Kidney (tissue), 14 donors: ENCODE measurements around the gene KRT6A. TPM values are rescaled to one million over a fixed set of nuclear protein-coding genes. Genes with fewer than 3 reads are reported as not detected.
"Not testable (repeated sequence)": the region's sequence is repeated elsewhere in the genome, so short reads cannot be mapped to it uniquely, and the experiment has no call there.

Experiments used
- DNase-seq, 5 donors: peaks; one replicate each; pipeline ENCODE4 v3.0.0-alpha.2; 2013 to 2020
- FAIRE-seq: peaks from 2 replicates; lab custom pipeline; 2012; peaks lifted over from hg19 to GRCh38; lab: Jason Lieb, UNC
- H3K27ac ChIP-seq, 2 donors: one replicate each; pipeline ENCODE4 v1.7.0; 2013; ENCODE audit warnings: low read depth in 2 of 2, low read length in 2 of 2, inconsistent platforms in 1 of 2
- H3K27me3 ChIP-seq: one replicate; pipeline ENCODE4 v1.7.1; 2013; ENCODE audit warnings: low read length, inconsistent platforms; ENCODE audit not compliant: control insufficient read depth, insufficient read depth
- H3K36me3 ChIP-seq, 3 donors: one replicate each; pipeline versions ENCODE4 v1.7.0 to v1.7.1; 2013; ENCODE audit warnings: low read length in 3 of 3, control low read depth in 1 of 3, inconsistent platforms in 1 of 3; ENCODE audit not compliant: insufficient read depth in 3 of 3, control insufficient read depth in 2 of 3
- H3K4me1 ChIP-seq, 3 donors: one replicate each; pipeline versions ENCODE4 v1.7.0 to v1.7.1; 2013; ENCODE audit warnings: low read length in 3 of 3, inconsistent platforms in 1 of 3, low read depth in 1 of 3; ENCODE audit not compliant: control insufficient read depth in 2 of 3, insufficient read depth in 2 of 3
- H3K4me3 ChIP-seq, 3 donors: one replicate each; pipeline versions ENCODE4 v1.7.0 to v1.8.1; 2013; ENCODE audit warnings: low read length in 3 of 3, control low read depth in 1 of 3, inconsistent platforms in 1 of 3
- H3K9ac ChIP-seq, 3 donors: one replicate each; pipeline versions ENCODE4 v1.7.0 to v1.7.1; 2013; ENCODE audit warnings: low read length in 3 of 3, control low read depth in 1 of 3, inconsistent platforms in 1 of 3
- H3K9me3 ChIP-seq, 3 donors: one replicate each; pipeline versions ENCODE4 v1.7.0 to v1.7.1; 2013; ENCODE audit warnings: low read length in 3 of 3, control low read depth in 1 of 3, inconsistent platforms in 1 of 3; ENCODE audit not compliant: control insufficient read depth in 2 of 3, insufficient read depth in 1 of 3
- intact Hi-C: fragments of 100-400 bp; cut with DNase I; formaldehyde crosslinking; loops from one replicate; pipeline ENCODE4 v1.11.1; 2022
- polyA plus RNA-seq: library from polyadenylated mRNA; stranded (reverse); fragments of 350-450 nt; fragmentation: Illumina TruSeq; extraction: RNeasy Lipid Tissue Mini Kit (QIAGEN cat#74804); gene quantifications from one replicate; pipeline ENCODE4 v1.2.3, GENCODE V29; 2014; ENCODE audit warnings: low read depth, low replicate concordance; ENCODE audit not compliant: insufficient read depth
- total RNA-seq: library from RNA; stranded (reverse); fragmentation: NEBNext Ultra II Directional; extraction: Animal tissue kit (Norgen Biotek cat#: 25700); gene quantifications from one replicate; pipeline ENCODE4 v1.2.1, GENCODE V29; 2021
- TF ChIP-seq, protein P1 (sequence below): IDR thresholded peaks from 3 replicates; pipeline ENCODE4 v1.5.1; 2012; ENCODE audit warnings: mild to moderate bottlenecking, moderate library complexity, borderline replicate concordance; ENCODE audit not compliant: insufficient read depth; ENCODE audit errors: extremely low read depth
- donor health status: control.
- donor health status: control.
- donor health status: control.
- donor health status: control.
- donor health status: control.
- donor health status: DM: yes; HTN: yes; CAD: no.
- donor health status: Normal renal cell carcinoma (clear cell type).

Gene KRT6A
- total and polyA plus RNA-seq, 2 donors from 2014 or later = not detected

DNA sequence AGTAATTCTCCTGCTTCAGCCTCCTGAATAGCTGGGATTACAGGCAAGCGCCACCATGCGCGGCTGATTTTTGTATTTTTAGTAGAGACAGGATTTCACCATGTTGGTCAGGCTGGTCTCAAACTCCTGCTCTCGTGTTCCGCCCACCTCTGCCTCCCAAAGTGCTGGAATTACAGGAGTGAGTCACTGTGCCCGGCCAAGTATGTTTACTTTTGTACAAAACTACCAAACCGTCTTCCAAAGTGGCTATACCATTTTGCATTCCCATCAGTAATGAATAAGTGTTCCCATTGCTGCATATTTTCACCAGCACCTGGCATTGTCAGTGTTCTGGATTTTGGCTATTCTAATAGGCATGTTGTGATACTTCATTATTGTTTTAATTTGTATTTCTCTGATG, 8.4 kb upstream of the KRT6A start:
- TF ChIP-seq, protein P1, sequence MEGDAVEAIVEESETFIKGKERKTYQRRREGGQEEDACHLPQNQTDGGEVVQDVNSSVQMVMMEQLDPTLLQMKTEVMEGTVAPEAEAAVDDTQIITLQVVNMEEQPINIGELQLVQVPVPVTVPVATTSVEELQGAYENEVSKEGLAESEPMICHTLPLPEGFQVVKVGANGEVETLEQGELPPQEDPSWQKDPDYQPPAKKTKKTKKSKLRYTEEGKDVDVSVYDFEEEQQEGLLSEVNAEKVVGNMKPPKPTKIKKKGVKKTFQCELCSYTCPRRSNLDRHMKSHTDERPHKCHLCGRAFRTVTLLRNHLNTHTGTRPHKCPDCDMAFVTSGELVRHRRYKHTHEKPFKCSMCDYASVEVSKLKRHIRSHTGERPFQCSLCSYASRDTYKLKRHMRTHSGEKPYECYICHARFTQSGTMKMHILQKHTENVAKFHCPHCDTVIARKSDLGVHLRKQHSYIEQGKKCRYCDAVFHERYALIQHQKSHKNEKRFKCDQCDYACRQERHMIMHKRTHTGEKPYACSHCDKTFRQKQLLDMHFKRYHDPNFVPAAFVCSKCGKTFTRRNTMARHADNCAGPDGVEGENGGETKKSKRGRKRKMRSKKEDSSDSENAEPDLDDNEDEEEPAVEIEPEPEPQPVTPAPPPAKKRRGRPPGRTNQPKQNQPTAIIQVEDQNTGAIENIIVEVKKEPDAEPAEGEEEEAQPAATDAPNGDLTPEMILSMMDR = no peak
- intact Hi-C loops = loop anchor here (10.0 kb wide), 1 partner anchor 117 kb away; the partner anchor contains the start of gene KRT84
- FAIRE-seq (no peak), DNase-seq (no peak)
- no peak overlapping the region for H3K27ac ChIP-seq
- peaks cover 0 to 5% (median 0%) of the 10 kb centered on the region in 3 donors for H3K9me3 ChIP-seq
- no peaks in the 10 kb centered on the region for H3K27me3 ChIP-seq
- H3K4me3 ChIP-seq = no peak overlapping the region
- no peaks in the 10 kb centered on the region for H3K4me1 ChIP-seq
- H3K9ac ChIP-seq = no peak overlapping the region
- H3K36me3 ChIP-seq = no peaks in the 10 kb centered on the region

DNA sequence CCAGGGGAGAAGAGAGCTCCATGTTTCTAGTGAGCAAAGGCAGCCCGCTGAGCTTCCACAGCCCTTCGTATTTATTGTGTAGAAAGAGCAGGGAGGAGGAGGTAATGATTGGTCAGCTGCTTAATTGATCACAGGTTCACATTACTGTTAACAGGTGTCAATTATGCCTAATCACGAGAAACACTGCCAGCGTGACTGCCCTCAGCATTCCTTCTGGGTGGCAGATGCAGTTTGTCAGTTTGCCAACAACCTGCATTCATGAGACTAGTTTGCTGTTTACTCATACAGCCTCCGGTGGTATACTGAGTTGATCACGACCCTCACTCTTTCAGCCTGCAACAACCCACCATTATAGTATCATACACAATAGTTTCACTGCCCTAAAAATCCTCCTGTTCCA, 7.5 kb upstream of the KRT6A start:
- H3K9me3 ChIP-seq, H3K4me1 ChIP-seq, H3K27me3 ChIP-seq, H3K27ac ChIP-seq, FAIRE-seq, H3K9ac ChIP-seq, H3K4me3 ChIP-seq, DNase-seq, H3K36me3 ChIP-seq: not testable (repeated sequence)
- intact Hi-C loops = loop anchor here (10.0 kb wide), 1 partner anchor 116 kb away; the partner anchor contains the start of gene KRT84

DNA sequence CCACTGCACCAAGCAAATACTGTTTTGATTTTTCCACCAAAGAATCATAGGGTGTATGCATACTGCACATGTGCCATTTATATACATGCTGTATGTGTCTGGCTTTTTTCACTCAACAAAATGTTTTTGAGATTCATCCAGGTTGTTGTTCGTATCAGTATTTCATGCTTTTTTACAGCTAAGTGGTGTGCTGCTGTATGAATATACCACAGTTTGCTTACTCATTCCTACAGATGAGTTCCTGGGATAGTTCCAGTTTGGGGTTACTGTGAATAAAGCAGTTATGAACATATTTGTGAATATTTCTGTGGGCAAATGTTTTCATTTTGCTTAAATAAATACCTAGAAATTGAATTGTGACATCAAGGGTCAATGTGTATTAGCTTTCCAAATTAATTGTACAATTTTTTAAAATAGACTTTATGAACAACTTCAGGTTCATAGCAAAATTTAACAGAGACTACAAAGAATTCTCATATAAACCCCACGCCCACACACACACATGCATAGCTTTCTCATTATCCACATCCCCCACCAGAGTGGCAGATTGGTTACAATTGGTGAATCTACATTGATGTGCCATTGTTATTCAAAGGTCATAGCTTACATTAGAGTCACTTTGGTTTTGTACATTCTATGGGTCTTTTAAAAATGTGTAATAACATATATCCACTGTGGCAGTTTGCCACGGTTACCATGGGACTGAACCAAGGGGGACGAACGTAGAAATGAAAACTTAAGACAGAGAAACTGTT, 6.9 kb upstream of the KRT6A start:
- TF ChIP-seq, protein P1 = no peak
- no peak overlapping the region for H3K4me3 ChIP-seq
- no peaks in the 10 kb centered on the region for H3K36me3 ChIP-seq
- no peak for DNase-seq
- no peak overlapping the region for H3K27ac ChIP-seq
- H3K4me1 ChIP-seq = no peaks in the 10 kb centered on the region
- no peak overlapping the region for H3K9ac ChIP-seq
- peaks cover 0 to 5% (median 0%) of the 10 kb centered on the region in 3 donors for H3K9me3 ChIP-seq
- no peaks in the 10 kb centered on the region for H3K27me3 ChIP-seq
- intact Hi-C loops = loop anchor here (10.0 kb wide), 1 partner anchor 115 kb away; the partner anchor contains the start of gene KRT84
- no peak for FAIRE-seq

DNA sequence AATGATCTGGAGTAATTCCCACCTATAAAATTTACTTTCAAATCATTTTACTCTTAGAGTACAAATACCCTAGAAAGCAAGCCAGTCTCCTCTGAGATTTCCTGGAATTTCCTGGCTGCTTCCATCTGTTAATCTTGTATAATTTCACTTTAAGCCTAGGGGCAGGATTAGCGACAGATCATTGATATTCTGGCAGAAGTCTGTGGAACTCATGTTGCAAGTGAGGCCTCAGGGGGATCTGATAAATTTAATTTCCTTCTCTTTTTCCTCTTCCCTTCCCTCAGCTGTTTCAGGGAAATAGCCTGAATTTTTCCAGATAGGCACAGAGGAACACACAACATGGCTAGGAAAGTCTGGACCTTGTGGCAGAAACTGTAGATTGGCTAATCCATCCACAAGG, 5.9 kb upstream of the KRT6A start:
- Histone ChIP-seq H3K27me3 (no peaks in the 10 kb centered on the region), H3K27ac (no peak overlapping the region), H3K9me3 (peaks cover 0 to 5% (median 0%) of the 10 kb centered on the region in 3 donors), H3K4me1 (no peaks in the 10 kb centered on the region), H3K9ac (no peak overlapping the region), H3K36me3 (no peaks in the 10 kb centered on the region), H3K4me3 (no peak overlapping the region)
- DNase-seq (no peak), FAIRE-seq (no peak)
- TF ChIP-seq, protein P1 = no peak
- intact Hi-C loops = no loop called here
